ENCODE data around the gene UBFD1. TPM values are rescaled to one million over a fixed set of nuclear protein-coding genes. Genes with fewer than 3 reads are reported as not detected.

The UBFD1 gene, protein sequence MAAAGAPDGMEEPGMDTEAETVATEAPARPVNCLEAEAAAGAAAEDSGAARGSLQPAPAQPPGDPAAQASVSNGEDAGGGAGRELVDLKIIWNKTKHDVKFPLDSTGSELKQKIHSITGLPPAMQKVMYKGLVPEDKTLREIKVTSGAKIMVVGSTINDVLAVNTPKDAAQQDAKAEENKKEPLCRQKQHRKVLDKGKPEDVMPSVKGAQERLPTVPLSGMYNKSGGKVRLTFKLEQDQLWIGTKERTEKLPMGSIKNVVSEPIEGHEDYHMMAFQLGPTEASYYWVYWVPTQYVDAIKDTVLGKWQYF
- total RNA-seq, result 100 to 1,000 TPM in 1 of 6 donors, 10 to 100 TPM in 5; 30.2 to 145 (median 62.8) TPM

DNA sequence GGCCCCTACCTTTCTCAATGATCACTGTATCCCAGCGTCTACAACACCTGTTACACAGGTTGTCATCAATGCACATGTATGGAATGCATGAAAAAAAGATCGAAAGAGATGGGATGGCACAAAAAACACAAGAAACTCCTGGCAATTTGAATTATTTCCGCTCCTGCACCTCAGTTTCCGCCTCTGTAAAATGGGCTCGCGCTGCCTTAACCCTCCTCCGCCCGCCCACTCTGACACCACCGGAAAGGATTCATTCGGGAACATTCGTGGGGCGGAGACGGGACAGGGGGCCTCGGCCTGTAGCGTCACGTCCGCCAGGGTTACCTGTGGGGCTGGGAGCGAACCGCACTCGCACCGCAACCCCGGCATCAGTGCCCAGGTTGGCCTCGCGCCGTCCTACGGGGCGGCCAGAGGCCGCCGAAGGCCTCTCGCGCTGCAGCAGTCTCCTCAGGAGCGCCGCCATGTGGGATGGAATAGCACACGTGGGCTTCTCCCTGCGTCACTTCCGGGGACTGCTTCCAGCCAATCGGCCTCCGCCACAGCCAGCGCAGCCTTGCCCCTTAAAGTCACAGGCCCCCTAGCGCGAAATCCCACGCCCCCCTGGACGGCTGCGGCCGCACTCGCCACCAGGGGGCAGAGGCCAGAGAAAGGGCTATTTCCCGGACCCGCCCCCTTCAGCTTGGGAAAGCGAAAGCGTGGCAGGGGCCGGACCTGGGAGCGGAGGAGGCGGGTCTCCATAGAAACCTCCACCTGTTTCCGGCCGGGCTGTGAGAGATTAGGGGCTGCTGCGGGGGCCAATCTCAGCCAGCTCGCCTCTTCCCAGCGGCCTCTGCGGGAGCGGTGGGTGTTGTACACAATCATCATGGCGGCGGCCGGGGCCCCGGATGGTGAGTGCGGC is at the start of gene UBFD1, which contains the start of gene EARS2:
Gene UBFD1 (plus strand): TSS at position 847 of the 898 bp plus-strand sequence. CDS start 16 bp downstream, at position 863.
Gene EARS2 (minus strand): TSS at position 470 of the 898 bp plus-strand sequence. CDS start 7 bp downstream, at position 463.
- peak; percentile 98 to 99 for DNase-seq

DNA sequence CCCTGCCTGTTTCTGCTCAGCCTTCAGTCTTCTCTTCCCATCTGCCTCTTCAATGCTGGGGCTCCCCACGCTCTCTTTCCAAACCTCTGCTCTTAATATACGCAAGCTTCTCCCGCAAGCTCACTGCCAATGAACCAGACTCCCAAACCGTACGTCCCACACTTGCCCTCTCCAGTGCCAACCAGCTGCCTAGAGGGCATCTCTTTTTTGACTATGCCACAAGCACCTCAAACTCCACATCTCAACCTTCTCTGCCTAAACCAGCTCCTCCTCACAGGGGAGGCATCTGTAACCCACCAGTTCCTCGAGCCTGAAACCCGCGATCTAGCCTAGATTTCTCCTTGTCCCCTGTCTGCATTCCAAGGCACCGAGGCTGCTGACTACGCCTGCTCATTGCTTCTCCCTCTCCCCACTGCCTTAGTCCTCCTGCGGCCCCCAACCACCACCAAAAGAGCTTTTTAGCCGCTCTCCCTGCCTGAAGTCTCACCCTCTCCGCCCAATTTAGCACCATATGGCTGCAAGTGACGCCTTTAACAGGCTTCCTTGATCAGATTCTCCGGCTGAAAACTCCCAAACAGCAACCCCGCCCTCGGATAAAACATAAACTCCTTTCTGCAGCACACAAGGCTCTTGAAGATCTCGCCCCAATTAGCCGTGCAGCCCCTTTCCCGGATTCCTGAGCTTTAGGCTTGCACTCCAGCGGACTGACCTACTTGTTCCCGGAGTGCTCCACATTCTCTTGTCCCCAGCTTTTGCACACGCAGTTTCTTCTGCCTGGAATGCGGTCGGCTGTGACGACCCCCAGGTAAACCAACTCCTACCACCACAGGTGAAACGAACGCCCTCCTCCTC is 48.7 kb upstream of the UBFD1 start:
- DNase-seq, result no peak
- Histone ChIP-seq H3K4me3 (peak overlapping the region; percentile 79 to 99 (median 90)), H3K27me3 (no peaks in the 10 kb centered on the region), H3K36me3 (no peaks in the 10 kb centered on the region), H3K27ac (peak overlapping the region in 3 of 4 donors; percentile 30 to 92 (median 86)), H3K4me1 (peaks cover 45 to 65% (median 48%) of the 10 kb centered on the region in 4 donors), H3K9me3 (no peaks in the 10 kb centered on the region)
- 14 to 22% methylated on average over 28 of the region's 28 CpGs for WGBS, 2 donors
- no peak for TF ChIP-seq POLR2A (IDR thresholded peaks at IDR 0.05)
- TF ChIP-seq, protein P1, sequence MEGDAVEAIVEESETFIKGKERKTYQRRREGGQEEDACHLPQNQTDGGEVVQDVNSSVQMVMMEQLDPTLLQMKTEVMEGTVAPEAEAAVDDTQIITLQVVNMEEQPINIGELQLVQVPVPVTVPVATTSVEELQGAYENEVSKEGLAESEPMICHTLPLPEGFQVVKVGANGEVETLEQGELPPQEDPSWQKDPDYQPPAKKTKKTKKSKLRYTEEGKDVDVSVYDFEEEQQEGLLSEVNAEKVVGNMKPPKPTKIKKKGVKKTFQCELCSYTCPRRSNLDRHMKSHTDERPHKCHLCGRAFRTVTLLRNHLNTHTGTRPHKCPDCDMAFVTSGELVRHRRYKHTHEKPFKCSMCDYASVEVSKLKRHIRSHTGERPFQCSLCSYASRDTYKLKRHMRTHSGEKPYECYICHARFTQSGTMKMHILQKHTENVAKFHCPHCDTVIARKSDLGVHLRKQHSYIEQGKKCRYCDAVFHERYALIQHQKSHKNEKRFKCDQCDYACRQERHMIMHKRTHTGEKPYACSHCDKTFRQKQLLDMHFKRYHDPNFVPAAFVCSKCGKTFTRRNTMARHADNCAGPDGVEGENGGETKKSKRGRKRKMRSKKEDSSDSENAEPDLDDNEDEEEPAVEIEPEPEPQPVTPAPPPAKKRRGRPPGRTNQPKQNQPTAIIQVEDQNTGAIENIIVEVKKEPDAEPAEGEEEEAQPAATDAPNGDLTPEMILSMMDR (IDR thresholded peaks at IDR 0.05), result no peak
- no peak for TF ChIP-seq EP300 (IDR thresholded peaks at IDR 0.05)
- TF ChIP-seq POLR2AphosphoS5 (IDR thresholded peaks at IDR 0.05), result no peak
- ATAC-seq (ENCODE audit: low FRiP score in 2 of 2), result no peak

More for the DNA sequence above, at the start of gene UBFD1, which contains the start of gene EARS2:
- Histone ChIP-seq H3K4me3 (peak within 1 kb of the TSS; percentile 81 to 91 (median 84)), H3K36me3 (peaks cover under 1 to 45% (median 22%) of the 10 kb centered on the region in 4 donors), H3K27me3 (no peaks in the 10 kb centered on the region), H3K9me3 (no peaks in the 10 kb centered on the region), H3K4me1 (peaks cover 19 to 44% (median 24%) of the 10 kb centered on the region in 4 donors), H3K27ac (peak within 1 kb of the TSS; percentile 83 to 92 (median 88))
- TF ChIP-seq, protein P1 (IDR thresholded peaks at IDR 0.05), result peak; percentile 87 to 99 (median 98)
- TF ChIP-seq POLR2AphosphoS5 (IDR thresholded peaks at IDR 0.05) (peak; percentile 69 to 73), POLR2A (IDR thresholded peaks at IDR 0.05) (peak in 3 of 4 donors; percentile 20 to 55 (median 27)), EP300 (IDR thresholded peaks at IDR 0.05) (peak in 1 of 4 donors; percentile 50)
- ATAC-seq (ENCODE audit: low FRiP score in 2 of 2), result peak; percentile 97 to 98
- 2 to 4% methylated on average over 18 to 41 of the region's 65 CpGs for WGBS, 2 donors

DNA sequence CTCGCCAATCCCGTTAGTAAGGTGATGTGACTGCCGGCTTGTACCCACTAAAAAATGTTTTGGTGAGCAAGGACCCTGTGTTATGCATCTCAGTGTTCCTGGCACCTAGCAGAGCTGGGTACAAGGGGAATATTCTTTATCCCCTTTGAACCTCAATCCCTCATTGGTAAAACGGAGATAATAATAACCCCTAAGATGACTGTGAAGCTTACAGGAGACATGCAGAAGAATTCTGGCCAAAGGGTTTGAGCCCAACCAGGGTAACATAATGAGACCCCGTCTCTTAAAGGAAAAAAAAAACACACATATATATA is 48.1 kb upstream of the UBFD1 start:
- Histone ChIP-seq H3K4me3 (peak overlapping the region; percentile 79 to 99 (median 90)), H3K36me3 (no peaks in the 10 kb centered on the region), H3K27ac (peak overlapping the region; percentile 86 to 92 (median 92)), H3K4me1 (peaks cover 39 to 60% (median 42%) of the 10 kb centered on the region in 4 donors), H3K27me3 (no peaks in the 10 kb centered on the region), H3K9me3 (no peaks in the 10 kb centered on the region)
- 3 to 7% methylated on average over 5 of the region's 5 CpGs for WGBS, 2 donors
- no peak for TF ChIP-seq EP300 (IDR thresholded peaks at IDR 0.05)
- TF ChIP-seq POLR2AphosphoS5 (IDR thresholded peaks at IDR 0.05), result no peak
- TF ChIP-seq POLR2A (IDR thresholded peaks at IDR 0.05), result no peak
- TF ChIP-seq, protein P1 (IDR thresholded peaks at IDR 0.05), result no peak
- no peak for DNase-seq
- no peak for ATAC-seq (ENCODE audit: low FRiP score in 2 of 2)

DNA sequence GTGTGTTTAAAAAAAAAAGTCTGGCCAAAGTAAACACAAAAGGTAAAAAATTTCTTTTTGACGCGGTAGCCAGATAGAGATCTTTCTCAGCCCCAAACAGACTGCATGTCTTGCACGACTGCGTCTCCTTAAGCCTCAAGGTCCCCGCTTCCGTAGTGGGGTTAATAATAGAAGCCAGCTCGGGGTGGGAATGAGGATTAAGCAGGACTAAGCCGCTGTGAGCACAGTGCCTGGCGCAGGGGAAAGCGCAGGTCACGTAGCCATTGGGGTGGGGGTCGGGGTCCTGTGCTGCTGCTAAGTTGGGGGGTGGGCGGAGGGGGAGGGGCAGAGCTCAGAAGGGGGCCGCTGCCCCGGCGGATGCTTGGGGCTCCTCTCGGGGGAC is 47.8 kb upstream of the UBFD1 start:
- Histone ChIP-seq H3K4me3 (peak overlapping the region; percentile 79 to 99 (median 90)), H3K27ac (peak overlapping the region; percentile 86 to 92 (median 92)), H3K9me3 (no peaks in the 10 kb centered on the region), H3K36me3 (no peaks in the 10 kb centered on the region), H3K4me1 (peaks cover 35 to 56% (median 39%) of the 10 kb centered on the region in 4 donors), H3K27me3 (no peaks in the 10 kb centered on the region)
- 0 to 1% methylated on average over 9 to 12 of the region's 17 CpGs for WGBS, 2 donors
- TF ChIP-seq, protein P1 (IDR thresholded peaks at IDR 0.05), result no peak
- TF ChIP-seq POLR2AphosphoS5 (IDR thresholded peaks at IDR 0.05), result no peak
- ATAC-seq (ENCODE audit: low FRiP score in 2 of 2), result peak; percentile 50 to 55
- peak in 1 of 2 donors; percentile 33 for DNase-seq

Data from upper lobe of left lung (tissue), 6 donors.